GM12878 (cell line): ENCODE results near the gene SLC38A3.
A peak's percentile ranks its signal among the peaks of the same experiment; 100 is the strongest.

Source experiments
- BMI1 ChIP-seq: fragments of 450-650 bp; IDR thresholded peaks from 2 replicates; pipeline ENCODE4 v1.6.1; 2016; ENCODE audit warnings: mild to moderate bottlenecking, moderate library complexity, borderline replicate concordance
- CTCF ChIP-seq, 3 experiments: IDR thresholded peaks in 2 of 3; conservative IDR thresholded peaks in 1 of 3; 2 replicates each; pipeline ENCODE4 v1.5.1; 2011; ENCODE audit warnings: low read depth in 3 of 3, low read length in 3 of 3, mild to moderate bottlenecking in 3 of 3, control low read depth in 2 of 3, moderate library complexity in 2 of 3, inconsistent platforms in 1 of 3, mixed read lengths in 1 of 3; ENCODE audit not compliant: control insufficient read depth in 2 of 3, insufficient read depth in 1 of 3; ENCODE audit errors: extremely low read depth in 1 of 3
- EED ChIP-seq: sonication (generic); IDR thresholded peaks from 2 replicates; pipeline ENCODE4 v1.6.1; 2016; ENCODE audit warnings: antibody characterized with exemption, low read depth
- EGR1 ChIP-seq, 2 experiments: IDR thresholded peaks; 1 replicate in 1 of 2; 2 replicates in 1 of 2; pipeline ENCODE4 v1.6.1; 2011 to 2012; ENCODE audit warnings: low read depth in 2 of 2, low read length in 2 of 2, borderline replicate concordance in 1 of 2, mild to moderate bottlenecking in 1 of 2, moderate library complexity in 1 of 2
- HDGF ChIP-seq: fragments of 450-650 bp; IDR thresholded peaks from 2 replicates; pipeline ENCODE4 v1.6.1; 2016; ENCODE audit warnings: antibody characterized with exemption
- KDM1A ChIP-seq: fragments of 200-600 bp; sonication (generic); IDR thresholded peaks from 2 replicates; pipeline ENCODE4 v1.6.1; 2016; ENCODE audit warnings: borderline replicate concordance
- POLR2A ChIP-seq: IDR thresholded peaks from 2 replicates; pipeline ENCODE4 v1.6.1; 2011; ENCODE audit warnings: low read depth, mild to moderate bottlenecking, low read length
- SIN3A ChIP-seq: IDR thresholded peaks from 2 replicates; pipeline ENCODE4 v1.6.1; 2012; ENCODE audit warnings: low read depth, low read length, improper control_type of control experiment
- USF2 ChIP-seq: IDR thresholded peaks from 2 replicates; pipeline ENCODE4 v1.6.1; 2011; ENCODE audit warnings: low read depth, low read length, improper control_type of control experiment, borderline replicate concordance
- ZNF24 ChIP-seq: fragments of 450-650 bp; IDR thresholded peaks from 2 replicates; pipeline ENCODE4 v1.6.1; 2017; ENCODE audit warnings: antibody characterized with exemption, mild to moderate bottlenecking
- ZNF274 ChIP-seq: IDR thresholded peaks from one replicate; pipeline ENCODE4 v1.8.0; 2011; ENCODE audit not compliant: insufficient read length, insufficient read depth

- peak; percentile 57 for TF ChIP-seq POLR2A
- peak; percentile 84 for TF ChIP-seq BMI1
- TF ChIP-seq CTCF (IDR thresholded peaks at IDR 0.05 in 2 of 3, conservative IDR thresholded peaks at IDR 0.05 in 1 of 3; ENCODE audit: control insufficient read depth in 2 of 3, extremely low read depth in 1 of 3, insufficient read depth in 1 of 3, low read depth in 3 of 3, low read length in 3 of 3), result peak; percentile 96 to 99 (median 98)
- TF ChIP-seq USF2, result no peak
- TF ChIP-seq ZNF24, result no peak
- no peak for TF ChIP-seq HDGF
- no peak; the same call in 1 of the 2 replicates for TF ChIP-seq SIN3A
- TF ChIP-seq ZNF274, result no peak
- no peak for TF ChIP-seq EGR1 (IDR thresholded peaks at IDR 0.05; ENCODE audit: borderline replicate concordance in 1 of 2, low read depth in 2 of 2, low read length in 2 of 2)
- no peak for TF ChIP-seq KDM1A
- TF ChIP-seq EED, result no peak; the same call in 1 of the 2 replicates
Observed at GRCh38 chr3:50245831-50246516, 40.9 kb downstream of the SLC38A3 start.
